ENCODE measurements around the gene TSHZ2.

DNA sequence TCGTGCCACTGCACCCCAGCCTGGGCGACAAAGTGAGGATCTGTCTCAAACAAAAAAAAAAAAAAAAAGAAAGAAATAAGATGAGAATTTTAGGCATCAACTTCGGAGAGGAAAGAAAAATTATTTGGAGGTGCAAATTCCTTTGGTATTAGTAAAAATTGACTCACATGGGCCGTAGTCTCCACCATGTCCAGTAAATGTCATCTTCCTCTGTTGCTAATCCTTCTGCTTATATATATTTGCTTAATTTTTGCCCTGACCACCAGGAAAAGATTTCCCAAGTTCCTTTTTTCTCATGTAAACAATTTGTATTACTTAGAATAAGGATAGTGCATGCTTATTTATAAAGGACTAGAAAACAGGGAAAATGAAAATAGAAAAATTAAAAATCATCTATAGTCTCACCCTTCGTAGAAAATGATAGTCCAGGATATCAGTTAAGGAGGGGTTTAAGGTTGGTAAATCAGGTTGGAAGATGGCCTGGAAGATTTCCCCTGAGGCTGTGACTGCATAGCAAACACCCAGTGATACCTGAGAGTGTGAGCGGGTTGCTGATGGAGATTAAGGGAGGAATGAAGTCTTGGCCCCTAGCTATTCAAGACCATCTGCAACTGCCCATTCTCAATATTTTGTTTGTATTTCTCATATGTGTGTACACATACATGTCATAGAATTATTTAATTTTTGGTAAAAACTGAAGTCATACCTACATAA, 380.7 kb downstream of the TSHZ2 start:
- no peak for TF ChIP-seq POLR2A (IDR thresholded peaks at IDR 0.05; ENCODE audit: low read depth, low read length)
- TF ChIP-seq JUN (IDR thresholded peaks at IDR 0.05; ENCODE audit: borderline replicate concordance, insufficient read depth, insufficient read length, low read depth), result no peak
- no peak for TF ChIP-seq EZH2 (IDR thresholded peaks at IDR 0.05; ENCODE audit: borderline replicate concordance, low read depth, low read length, severe bottlenecking)
- no peak for TF ChIP-seq POLR2AphosphoS5 (IDR thresholded peaks at IDR 0.05; ENCODE audit: insufficient read depth, low read depth, low read length)
- TF ChIP-seq, protein P1, sequence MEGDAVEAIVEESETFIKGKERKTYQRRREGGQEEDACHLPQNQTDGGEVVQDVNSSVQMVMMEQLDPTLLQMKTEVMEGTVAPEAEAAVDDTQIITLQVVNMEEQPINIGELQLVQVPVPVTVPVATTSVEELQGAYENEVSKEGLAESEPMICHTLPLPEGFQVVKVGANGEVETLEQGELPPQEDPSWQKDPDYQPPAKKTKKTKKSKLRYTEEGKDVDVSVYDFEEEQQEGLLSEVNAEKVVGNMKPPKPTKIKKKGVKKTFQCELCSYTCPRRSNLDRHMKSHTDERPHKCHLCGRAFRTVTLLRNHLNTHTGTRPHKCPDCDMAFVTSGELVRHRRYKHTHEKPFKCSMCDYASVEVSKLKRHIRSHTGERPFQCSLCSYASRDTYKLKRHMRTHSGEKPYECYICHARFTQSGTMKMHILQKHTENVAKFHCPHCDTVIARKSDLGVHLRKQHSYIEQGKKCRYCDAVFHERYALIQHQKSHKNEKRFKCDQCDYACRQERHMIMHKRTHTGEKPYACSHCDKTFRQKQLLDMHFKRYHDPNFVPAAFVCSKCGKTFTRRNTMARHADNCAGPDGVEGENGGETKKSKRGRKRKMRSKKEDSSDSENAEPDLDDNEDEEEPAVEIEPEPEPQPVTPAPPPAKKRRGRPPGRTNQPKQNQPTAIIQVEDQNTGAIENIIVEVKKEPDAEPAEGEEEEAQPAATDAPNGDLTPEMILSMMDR (IDR thresholded peaks at IDR 0.05; ENCODE audit: extremely low read depth in 1 of 2, insufficient read depth in 1 of 2, low read depth in 1 of 2, low read length in 2 of 2), result no peak
